NCI-H748 (cell line): ENCODE results near the gene SHROOM3.
A peak's percentile ranks its signal among the peaks of the same experiment; 100 is the strongest.
"Not testable (repeated sequence)": the region's sequence is repeated elsewhere in the genome, so short reads cannot be mapped to it uniquely, and the experiment has no call there.

Experiments
- DNase-seq: peaks from one replicate; lab custom pipeline; 2025; ENCODE audit not compliant: unreplicated experiment; lab: John Stamatoyannopoulos, UW

SHROOM3 gene

DNA sequence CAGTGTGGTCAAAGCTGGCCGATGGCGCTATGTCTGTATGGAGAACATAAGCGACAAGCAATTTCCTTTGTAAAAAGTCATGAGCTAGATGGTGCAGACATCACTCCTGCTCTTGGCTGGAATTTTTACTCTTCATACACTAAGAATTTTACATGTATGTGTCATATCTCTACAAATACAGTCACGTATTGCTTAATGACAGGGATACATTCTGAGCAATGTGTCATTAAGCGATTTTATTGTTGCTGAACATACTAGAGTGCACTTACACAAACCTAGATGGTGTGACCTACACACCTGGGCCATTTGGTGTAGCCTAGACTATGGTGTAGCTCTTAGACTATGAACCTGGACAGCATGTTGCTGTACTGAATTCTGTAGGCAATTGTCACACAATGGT lies 277.5 kb downstream of the SHROOM3 start:
- no peak for DNase-seq

DNA sequence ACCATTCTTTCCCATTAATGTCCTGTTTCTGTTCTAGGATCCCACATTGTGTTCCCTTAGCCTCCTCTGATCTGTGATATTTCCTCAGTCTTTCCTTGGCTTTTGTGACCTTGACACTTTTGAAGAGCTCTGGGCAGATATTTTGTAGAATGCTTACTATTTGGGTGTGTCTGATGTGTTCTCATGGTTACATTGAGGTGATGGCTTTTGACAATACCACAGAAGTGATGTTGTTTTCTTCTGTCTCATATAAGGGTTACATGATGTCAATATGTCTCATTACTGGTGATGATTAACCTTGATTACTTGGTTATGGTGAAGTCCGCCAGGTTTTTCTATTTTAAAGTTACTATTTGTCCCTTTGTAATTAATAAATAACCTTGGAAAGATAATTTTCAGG lies 279.2 kb downstream of the SHROOM3 start:
- DNase-seq: no peak

DNA sequence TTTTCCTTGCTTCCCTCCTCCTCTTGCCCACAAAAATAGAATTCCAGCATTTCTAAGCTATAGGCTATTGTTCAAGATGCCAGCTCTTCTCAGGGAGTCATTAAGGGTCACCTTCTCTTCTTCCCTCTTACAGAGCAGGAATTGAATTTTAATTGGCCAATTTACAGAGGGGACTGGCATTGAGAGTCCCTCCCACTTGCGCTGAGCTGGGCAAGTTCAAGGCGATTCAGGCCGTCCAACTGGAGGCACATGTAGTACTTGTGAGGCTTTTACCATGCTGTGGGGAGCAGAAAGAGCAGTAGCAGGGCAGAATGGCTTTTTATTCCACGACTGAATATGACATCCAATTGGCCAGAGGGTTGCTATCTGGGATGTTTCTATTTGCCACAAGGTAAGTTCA lies 281.0 kb downstream of the SHROOM3 start:
- DNase-seq: no peak

- DNase-seq: no peak
Measured at GRCh38 chr4:76716658-76717057, 281.6 kb downstream of the SHROOM3 start.

DNA sequence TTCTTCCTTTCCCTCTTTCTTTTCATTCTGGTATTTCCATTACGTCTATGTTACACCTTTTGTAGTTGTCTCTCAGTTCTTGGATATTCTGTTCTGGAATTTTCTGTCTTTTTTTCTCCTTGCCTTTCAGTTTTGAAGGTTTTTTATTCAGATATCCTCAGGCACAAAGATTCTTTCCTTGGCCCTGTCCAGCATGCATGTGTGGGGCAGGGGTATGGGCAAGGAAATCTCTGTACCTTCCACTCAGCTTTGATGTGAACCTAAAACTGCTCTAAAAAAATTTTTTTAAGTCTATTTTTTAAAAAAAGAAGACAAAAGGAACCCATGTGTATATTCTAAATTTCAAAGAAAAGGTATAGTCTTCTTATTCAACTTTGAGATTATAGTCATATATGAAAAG lies 282.4 kb downstream of the SHROOM3 start:
- no peak for DNase-seq

DNA sequence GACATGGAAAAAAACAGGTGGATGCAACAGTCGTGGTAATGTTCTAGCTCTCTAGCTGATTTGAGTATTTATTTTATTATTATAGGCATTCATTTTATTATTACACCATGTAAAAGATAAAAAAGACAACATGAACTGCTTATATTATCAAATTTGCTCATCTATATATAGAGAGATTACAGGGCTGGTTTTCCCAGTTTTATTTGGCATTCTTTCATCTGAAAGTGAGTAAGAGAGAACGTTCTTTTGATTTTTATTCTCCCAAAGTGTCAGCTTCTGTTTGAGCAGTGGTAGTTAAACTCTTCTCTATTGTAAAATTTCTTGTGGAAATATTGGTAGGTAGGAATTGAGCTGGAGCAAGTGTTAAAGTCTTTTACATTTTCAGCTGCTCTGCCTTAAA lies 283.0 kb downstream of the SHROOM3 start:
- DNase-seq: no peak

DNA sequence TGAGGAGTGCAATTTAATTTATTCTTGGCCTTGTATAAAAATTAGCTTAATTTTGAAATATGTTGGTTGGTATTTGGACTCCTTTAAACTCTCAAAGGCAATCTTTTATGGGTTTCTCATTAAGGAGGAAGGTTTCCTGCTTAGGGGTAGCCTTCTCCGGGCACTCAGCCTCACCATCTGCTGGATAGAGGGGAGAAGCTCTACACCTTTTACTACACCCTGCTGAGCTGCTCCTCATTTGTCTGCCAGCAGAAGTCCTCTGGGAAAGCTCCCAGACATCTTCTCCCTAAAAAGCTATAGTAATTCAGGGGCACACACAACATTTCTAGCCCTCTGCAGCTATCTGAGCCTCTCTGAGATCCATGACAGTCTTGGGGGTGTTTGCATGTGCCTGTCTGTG lies 283.8 kb downstream of the SHROOM3 start:
- DNase-seq: no peak

- no peak for DNase-seq
Measured at GRCh38 chr4:76720121-76720520, 285.1 kb downstream of the SHROOM3 start.

DNA sequence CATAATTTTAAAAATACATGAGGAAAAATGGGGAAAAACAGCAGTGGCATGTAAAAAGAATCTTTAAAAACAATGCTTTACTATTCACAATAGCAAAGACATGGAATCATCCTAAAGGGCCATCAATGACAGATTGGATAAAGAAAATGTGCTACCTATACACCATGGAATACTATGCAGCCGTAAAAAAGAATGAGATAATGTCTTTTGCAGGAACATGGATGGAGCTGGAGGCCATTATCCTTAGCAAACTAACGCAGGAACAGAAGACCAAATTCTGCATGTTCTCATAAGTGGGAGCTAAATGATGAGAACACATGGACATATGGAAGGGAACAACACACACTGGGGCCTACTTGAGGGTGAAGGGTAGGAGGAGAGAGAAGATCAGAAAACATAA lies 287.1 kb downstream of the SHROOM3 start:
- not testable (repeated sequence) for DNase-seq

GRCh38 chr4:76722838-76723237 lies 287.8 kb downstream of the SHROOM3 start:
- DNase-seq: no peak

DNA sequence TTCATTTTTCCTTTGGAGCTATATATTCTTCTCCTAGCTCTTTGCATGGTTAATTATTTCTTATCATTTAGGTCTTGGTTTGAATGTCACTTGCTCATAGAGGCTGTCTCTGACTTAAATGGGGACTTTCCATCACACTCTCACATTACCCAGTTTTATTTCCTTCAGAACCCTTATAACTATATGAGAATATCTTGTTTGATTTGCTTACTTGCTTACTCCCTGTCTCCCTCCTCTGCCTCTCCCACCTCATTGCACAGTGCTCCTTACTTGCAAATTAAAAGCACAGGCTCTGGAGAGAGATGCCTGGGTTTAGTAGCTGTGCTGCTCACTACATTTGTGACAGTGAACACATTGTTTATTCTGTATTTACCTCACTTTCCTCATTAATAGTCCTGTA lies 288.3 kb downstream of the SHROOM3 start:
- DNase-seq: no peak

DNA sequence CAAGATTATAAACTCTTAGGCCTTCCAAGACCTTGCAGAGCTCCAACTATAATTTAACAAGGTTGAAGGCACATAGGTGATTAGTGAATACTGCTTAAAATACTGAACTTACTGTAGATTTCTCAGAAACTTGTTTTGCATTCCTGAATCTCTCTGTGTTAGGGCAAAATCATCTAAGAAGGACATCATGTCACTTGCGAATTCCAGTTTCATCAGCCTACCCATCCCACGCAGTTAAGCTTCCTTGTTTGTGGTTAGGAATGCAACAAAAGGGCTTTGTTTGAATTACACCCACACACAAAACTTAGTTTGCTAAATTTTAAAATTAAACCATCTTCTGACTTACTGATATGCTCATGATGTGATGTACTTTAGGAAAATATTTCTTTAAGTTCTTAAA lies 288.9 kb downstream of the SHROOM3 start:
- no peak for DNase-seq

GRCh38 chr4:76725039-76725438 lies 290.0 kb downstream of the SHROOM3 start:
- no peak for DNase-seq

GRCh38 chr4:76726176-76726575 lies 291.1 kb downstream of the SHROOM3 start:
- no peak for DNase-seq

DNA sequence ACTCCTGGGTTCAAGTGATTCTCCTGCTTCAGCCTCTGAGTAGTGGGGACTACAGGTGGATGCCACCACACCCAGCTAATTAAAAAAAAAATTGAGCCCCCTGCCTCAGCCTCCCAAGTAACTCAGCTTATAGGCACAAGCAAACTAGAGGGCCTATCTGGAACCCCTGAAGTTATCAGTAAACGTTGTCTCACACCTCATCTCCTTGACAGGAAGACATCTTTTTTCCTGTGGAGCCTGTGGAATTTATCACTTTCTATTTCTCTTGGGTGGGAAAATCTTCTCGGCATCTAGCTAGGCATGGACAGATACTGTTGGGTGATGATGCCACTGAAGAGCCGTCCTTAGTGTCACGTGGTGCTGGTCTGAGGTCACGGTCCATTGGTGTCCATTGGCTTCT lies 291.6 kb downstream of the SHROOM3 start:
- DNase-seq: no peak

GRCh38 chr4:76727934-76728333 lies 292.9 kb downstream of the SHROOM3 start:
- DNase-seq: not testable (repeated sequence)

GRCh38 chr4:76729460-76729859 lies 294.4 kb downstream of the SHROOM3 start:
- no peak for DNase-seq

DNA sequence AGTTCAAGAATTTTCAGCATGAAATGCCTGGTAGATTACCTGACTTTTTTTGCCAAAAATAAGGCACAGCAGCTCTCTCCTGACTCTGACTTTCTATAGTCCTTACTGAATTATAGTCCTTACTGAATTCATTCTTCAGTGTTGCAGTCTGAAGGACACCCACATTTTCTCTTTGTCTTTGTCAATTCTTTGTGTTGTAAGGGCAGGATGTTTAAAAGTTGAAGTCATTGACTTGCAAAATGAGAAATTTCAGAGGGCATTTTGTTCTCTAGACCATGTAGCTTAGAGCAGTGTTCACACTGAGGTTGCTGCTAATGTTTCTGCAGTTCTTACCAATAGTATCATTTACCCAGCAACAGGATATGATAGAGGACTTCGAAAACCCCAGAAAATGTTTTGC lies 295.0 kb downstream of the SHROOM3 start:
- DNase-seq: no peak

- DNase-seq: no peak
Measured at GRCh38 chr4:76732246-76732645, 297.2 kb downstream of the SHROOM3 start.

- peak; percentile 89 for DNase-seq
Measured at GRCh38 chr4:76733068-76733771, 298.2 kb downstream of the SHROOM3 start.

- no peak for DNase-seq
Measured at GRCh38 chr4:76736414-76736813, 301.4 kb downstream of the SHROOM3 start.

DNA sequence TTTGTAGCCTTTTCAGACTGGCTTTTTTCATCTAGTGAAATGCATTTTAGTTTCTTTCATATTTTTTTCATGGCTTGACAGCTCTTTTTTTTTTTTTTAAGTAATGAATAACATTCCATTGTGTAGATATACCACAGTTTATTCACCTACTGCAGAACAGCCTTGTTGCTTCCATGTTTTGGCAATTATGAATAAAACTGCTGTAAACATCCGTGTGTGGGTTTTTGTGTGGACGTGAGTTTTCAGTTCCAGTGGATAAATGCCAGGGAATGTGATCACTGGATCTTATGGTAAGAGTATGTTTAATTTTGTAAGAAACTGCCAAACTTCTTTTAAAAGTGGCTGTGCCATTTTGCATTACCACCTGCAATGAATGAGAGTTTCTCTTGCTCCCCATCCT lies 302.2 kb downstream of the SHROOM3 start:
- no peak for DNase-seq

- no peak for DNase-seq
Measured at GRCh38 chr4:76737771-76738085, 302.7 kb downstream of the SHROOM3 start.
